WTC11 (cell line): ENCODE measurements around the gene LRRC32.

Experiments
- HMGXB4 ChIP-seq: sonication (generic); formaldehyde crosslinking; IDR thresholded peaks from 2 replicates; pipeline ENCODE4 v1.8.1; 2023; ENCODE audit warnings: mild to moderate bottlenecking, moderate library complexity, missing genetic modification reagents
- NR1H2 ChIP-seq: sonication (generic); formaldehyde crosslinking; IDR thresholded peaks from 2 replicates; pipeline ENCODE4 v1.9.0; 2021; ENCODE audit warnings: mild to moderate bottlenecking, moderate library complexity, missing genetic modification reagents
- NR3C1 ChIP-seq: sonication (generic); formaldehyde crosslinking; conservative IDR thresholded peaks from 2 replicates; pipeline ENCODE4 v1.8.1; 2023; ENCODE audit warnings: low read depth, mild to moderate bottlenecking, missing genetic modification reagents
- ZNF532 ChIP-seq: fragments of 250-450 bp; sonication (Bioruptor Pico); IDR thresholded peaks from 2 replicates; pipeline ENCODE4 v1.9.0; 2021; ENCODE audit warnings: mild to moderate bottlenecking, borderline replicate concordance
- TF ChIP-seq, protein P1 (sequence below): fragments of 200-600 bp; IDR thresholded peaks from 2 replicates; pipeline ENCODE4 v1.8.0; 2022; ENCODE audit warnings: antibody characterized with exemption
- TF ChIP-seq, protein P2 (sequence below): sonication (generic); formaldehyde crosslinking; IDR thresholded peaks from 2 replicates; pipeline ENCODE4 v1.8.1; 2023; ENCODE audit warnings: mild to moderate bottlenecking, missing genetic modification reagents
- TF ChIP-seq, protein P3 (sequence below): sonication (generic); formaldehyde crosslinking; IDR thresholded peaks from 2 replicates; pipeline ENCODE4 v1.8.1; 2022; ENCODE audit warnings: low read depth, missing genetic modification reagents, borderline replicate concordance

- TF ChIP-seq ZNF532 (no peak), HMGXB4 (no peak), NR3C1 (CRISPR knock-in tag) (no peak), NR1H2 (no peak)
- TF ChIP-seq, protein P1, sequence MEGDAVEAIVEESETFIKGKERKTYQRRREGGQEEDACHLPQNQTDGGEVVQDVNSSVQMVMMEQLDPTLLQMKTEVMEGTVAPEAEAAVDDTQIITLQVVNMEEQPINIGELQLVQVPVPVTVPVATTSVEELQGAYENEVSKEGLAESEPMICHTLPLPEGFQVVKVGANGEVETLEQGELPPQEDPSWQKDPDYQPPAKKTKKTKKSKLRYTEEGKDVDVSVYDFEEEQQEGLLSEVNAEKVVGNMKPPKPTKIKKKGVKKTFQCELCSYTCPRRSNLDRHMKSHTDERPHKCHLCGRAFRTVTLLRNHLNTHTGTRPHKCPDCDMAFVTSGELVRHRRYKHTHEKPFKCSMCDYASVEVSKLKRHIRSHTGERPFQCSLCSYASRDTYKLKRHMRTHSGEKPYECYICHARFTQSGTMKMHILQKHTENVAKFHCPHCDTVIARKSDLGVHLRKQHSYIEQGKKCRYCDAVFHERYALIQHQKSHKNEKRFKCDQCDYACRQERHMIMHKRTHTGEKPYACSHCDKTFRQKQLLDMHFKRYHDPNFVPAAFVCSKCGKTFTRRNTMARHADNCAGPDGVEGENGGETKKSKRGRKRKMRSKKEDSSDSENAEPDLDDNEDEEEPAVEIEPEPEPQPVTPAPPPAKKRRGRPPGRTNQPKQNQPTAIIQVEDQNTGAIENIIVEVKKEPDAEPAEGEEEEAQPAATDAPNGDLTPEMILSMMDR: no peak
- TF ChIP-seq, protein P2, sequence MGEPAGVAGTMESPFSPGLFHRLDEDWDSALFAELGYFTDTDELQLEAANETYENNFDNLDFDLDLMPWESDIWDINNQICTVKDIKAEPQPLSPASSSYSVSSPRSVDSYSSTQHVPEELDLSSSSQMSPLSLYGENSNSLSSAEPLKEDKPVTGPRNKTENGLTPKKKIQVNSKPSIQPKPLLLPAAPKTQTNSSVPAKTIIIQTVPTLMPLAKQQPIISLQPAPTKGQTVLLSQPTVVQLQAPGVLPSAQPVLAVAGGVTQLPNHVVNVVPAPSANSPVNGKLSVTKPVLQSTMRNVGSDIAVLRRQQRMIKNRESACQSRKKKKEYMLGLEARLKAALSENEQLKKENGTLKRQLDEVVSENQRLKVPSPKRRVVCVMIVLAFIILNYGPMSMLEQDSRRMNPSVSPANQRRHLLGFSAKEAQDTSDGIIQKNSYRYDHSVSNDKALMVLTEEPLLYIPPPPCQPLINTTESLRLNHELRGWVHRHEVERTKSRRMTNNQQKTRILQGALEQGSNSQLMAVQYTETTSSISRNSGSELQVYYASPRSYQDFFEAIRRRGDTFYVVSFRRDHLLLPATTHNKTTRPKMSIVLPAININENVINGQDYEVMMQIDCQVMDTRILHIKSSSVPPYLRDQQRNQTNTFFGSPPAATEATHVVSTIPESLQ (CRISPR knock-in tag): no peak
- TF ChIP-seq, protein P3, sequence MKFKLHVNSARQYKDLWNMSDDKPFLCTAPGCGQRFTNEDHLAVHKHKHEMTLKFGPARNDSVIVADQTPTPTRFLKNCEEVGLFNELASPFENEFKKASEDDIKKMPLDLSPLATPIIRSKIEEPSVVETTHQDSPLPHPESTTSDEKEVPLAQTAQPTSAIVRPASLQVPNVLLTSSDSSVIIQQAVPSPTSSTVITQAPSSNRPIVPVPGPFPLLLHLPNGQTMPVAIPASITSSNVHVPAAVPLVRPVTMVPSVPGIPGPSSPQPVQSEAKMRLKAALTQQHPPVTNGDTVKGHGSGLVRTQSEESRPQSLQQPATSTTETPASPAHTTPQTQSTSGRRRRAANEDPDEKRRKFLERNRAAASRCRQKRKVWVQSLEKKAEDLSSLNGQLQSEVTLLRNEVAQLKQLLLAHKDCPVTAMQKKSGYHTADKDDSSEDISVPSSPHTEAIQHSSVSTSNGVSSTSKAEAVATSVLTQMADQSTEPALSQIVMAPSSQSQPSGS (CRISPR knock-in tag): no peak
Observed at GRCh38 chr11:76622493-76623094, 48.0 kb downstream of the LRRC32 start.
